ENCODE measurements around the gene CYP1B1.
"Not testable (repeated sequence)": the region's sequence is repeated elsewhere in the genome, so short reads cannot be mapped to it uniquely, and the experiment has no call there.

The CYP1B1 gene

GRCh38 chr2:38099099-38100028, 23.4 kb upstream of the CYP1B1 start:
- in situ Hi-C loops (cut with HindIII; ENCODE audit: low sequenced_read_pairs) = no loop called here

- in situ Hi-C loops (cut with HindIII; ENCODE audit: low sequenced_read_pairs) = no loop called here
These were observed 22.6 kb upstream of the CYP1B1 start for GRCh38 chr2:38098421-38099098.

- in situ Hi-C loops (cut with HindIII; ENCODE audit: low sequenced_read_pairs) = no loop called here
These were observed 22.0 kb upstream of the CYP1B1 start for GRCh38 chr2:38097988-38098385.

- in situ Hi-C loops (cut with HindIII; ENCODE audit: low sequenced_read_pairs) = no loop called here
These were observed 21.5 kb upstream of the CYP1B1 start for GRCh38 chr2:38097258-38097987.

GRCh38 chr2:38095996-38096861, 20.3 kb upstream of the CYP1B1 start:
- in situ Hi-C loops (cut with HindIII; ENCODE audit: low sequenced_read_pairs) = no loop called here

GRCh38 chr2:38095079-38095995, 19.4 kb upstream of the CYP1B1 start:
- in situ Hi-C loops (cut with HindIII; ENCODE audit: low sequenced_read_pairs) = no loop called here

- in situ Hi-C loops (cut with HindIII; ENCODE audit: low sequenced_read_pairs) = no loop called here
These were observed 17.7 kb upstream of the CYP1B1 start for GRCh38 chr2:38093527-38094165.

GRCh38 chr2:38092196-38092902, 16.4 kb upstream of the CYP1B1 start:
- in situ Hi-C loops (cut with HindIII; ENCODE audit: low sequenced_read_pairs) = no loop called here

GRCh38 chr2:38091760-38092159, 15.8 kb upstream of the CYP1B1 start:
- in situ Hi-C loops (cut with HindIII; ENCODE audit: low sequenced_read_pairs) = no loop called here

GRCh38 chr2:38090928-38091327, 15.0 kb upstream of the CYP1B1 start:
- in situ Hi-C loops (cut with HindIII; ENCODE audit: low sequenced_read_pairs) = no loop called here

- in situ Hi-C loops (cut with HindIII; ENCODE audit: low sequenced_read_pairs) = not testable (repeated sequence)
These were observed 14.3 kb upstream of the CYP1B1 start for GRCh38 chr2:38090212-38090611.

GRCh38 chr2:38085998-38086698, 10.2 kb upstream of the CYP1B1 start:
- in situ Hi-C loops (cut with HindIII; ENCODE audit: low sequenced_read_pairs) = not testable (repeated sequence)

GRCh38 chr2:38084556-38084955, 8.6 kb upstream of the CYP1B1 start:
- in situ Hi-C loops (cut with HindIII; ENCODE audit: low sequenced_read_pairs) = not testable (repeated sequence)

- in situ Hi-C loops (cut with HindIII; ENCODE audit: low sequenced_read_pairs) = not testable (repeated sequence)
These were observed 6.8 kb upstream of the CYP1B1 start for GRCh38 chr2:38082727-38083126.

GRCh38 chr2:38080346-38080745, 4.4 kb upstream of the CYP1B1 start:
- in situ Hi-C loops (cut with HindIII; ENCODE audit: low sequenced_read_pairs) = no loop called here

GRCh38 chr2:38079116-38080052, 3.4 kb upstream of the CYP1B1 start:
- in situ Hi-C loops (cut with HindIII; ENCODE audit: low sequenced_read_pairs) = no loop called here

GRCh38 chr2:38077431-38077769, 1.4 kb upstream of the CYP1B1 start:
- in situ Hi-C loops (cut with HindIII; ENCODE audit: low sequenced_read_pairs) = no loop called here
